ENCODE data around the gene BMPR1B. TPM values are rescaled to one million over a fixed set of nuclear protein-coding genes. Genes with fewer than 3 reads are reported as not detected.
A peak's percentile ranks its signal among the peaks of the same experiment; 100 is the strongest.
"Not testable (repeated sequence)": the region's sequence is repeated elsewhere in the genome, so short reads cannot be mapped to it uniquely, and the experiment has no call there.

BMPR1B gene
- total RNA-seq, 1 donor = 13.5 TPM

- H3K4me3 ChIP-seq (ENCODE audit: low read depth, low read length) = no peak overlapping the region
- no peak for DNase-seq (ENCODE audit: low read depth)
- no peak for TF ChIP-seq CTCF (IDR thresholded peaks at IDR 0.05; ENCODE audit: insufficient read depth, low read length)
Observed at GRCh38 chr4:94819371-94820168, 61.8 kb downstream of the BMPR1B start.

- no peak overlapping the region for H3K4me3 ChIP-seq (ENCODE audit: low read depth, low read length)
- DNase-seq (ENCODE audit: low read depth) = no peak
- TF ChIP-seq CTCF (IDR thresholded peaks at IDR 0.05; ENCODE audit: insufficient read depth, low read length) = no peak
Observed at GRCh38 chr4:94826206-94826605, 68.5 kb downstream of the BMPR1B start.

GRCh38 chr4:94827481-94828110 is 69.8 kb downstream of the BMPR1B start:
- peak overlapping the region; percentile 3 for H3K4me3 ChIP-seq (ENCODE audit: low read depth, low read length)
- DNase-seq (ENCODE audit: low read depth) = peak; percentile 75
- no peak for TF ChIP-seq CTCF (IDR thresholded peaks at IDR 0.05; ENCODE audit: insufficient read depth, low read length)

GRCh38 chr4:94828882-94829281 is 71.1 kb downstream of the BMPR1B start:
- no peak for DNase-seq (ENCODE audit: low read depth)
- no peak overlapping the region for H3K4me3 ChIP-seq (ENCODE audit: low read depth, low read length)
- no peak for TF ChIP-seq CTCF (IDR thresholded peaks at IDR 0.05; ENCODE audit: insufficient read depth, low read length)

GRCh38 chr4:94831607-94832006 is 73.9 kb downstream of the BMPR1B start:
- TF ChIP-seq CTCF (IDR thresholded peaks at IDR 0.05; ENCODE audit: insufficient read depth, low read length) = no peak
- no peak overlapping the region for H3K4me3 ChIP-seq (ENCODE audit: low read depth, low read length)
- no peak for DNase-seq (ENCODE audit: low read depth)

GRCh38 chr4:94832329-94832728 is 74.6 kb downstream of the BMPR1B start:
- H3K4me3 ChIP-seq (ENCODE audit: low read depth, low read length); DNase-seq (ENCODE audit: low read depth): not testable (repeated sequence)

- no peak for TF ChIP-seq CTCF (IDR thresholded peaks at IDR 0.05; ENCODE audit: insufficient read depth, low read length)
Observed at GRCh38 chr4:94833394-94833793, 75.6 kb downstream of the BMPR1B start.

More at GRCh38 chr4:94833394-94833793, 75.6 kb downstream of the BMPR1B start:
- H3K4me3 ChIP-seq (ENCODE audit: low read depth, low read length) = no peak overlapping the region
- peak; percentile 13 for DNase-seq (ENCODE audit: low read depth)
